ENCODE measurements around the gene PTPN12. TPM values are rescaled to one million over a fixed set of nuclear protein-coding genes. Genes with fewer than 3 reads are reported as not detected.

The PTPN12 gene
- total RNA-seq, 1 donor from 2014 or later = 19.6 TPM

GRCh38 chr7:77575187-77575586, 38.1 kb downstream of the PTPN12 start:
- intact Hi-C loops (cut with micrococcal nuclease) = no loop called here

GRCh38 chr7:77576856-77577255, 39.8 kb downstream of the PTPN12 start:
- intact Hi-C loops (cut with micrococcal nuclease) = no loop called here

- intact Hi-C loops (cut with micrococcal nuclease) = no loop called here
These were observed 42.7 kb downstream of the PTPN12 start for GRCh38 chr7:77579797-77580196.

- intact Hi-C loops (cut with micrococcal nuclease) = no loop called here
These were observed 43.8 kb downstream of the PTPN12 start for GRCh38 chr7:77580762-77581350.

- intact Hi-C loops (cut with micrococcal nuclease) = no loop called here
These were observed 50.2 kb downstream of the PTPN12 start for GRCh38 chr7:77587272-77587671.

- intact Hi-C loops (cut with micrococcal nuclease) = no loop called here
These were observed 63.9 kb downstream of the PTPN12 start for GRCh38 chr7:77600952-77601351.

DNA sequence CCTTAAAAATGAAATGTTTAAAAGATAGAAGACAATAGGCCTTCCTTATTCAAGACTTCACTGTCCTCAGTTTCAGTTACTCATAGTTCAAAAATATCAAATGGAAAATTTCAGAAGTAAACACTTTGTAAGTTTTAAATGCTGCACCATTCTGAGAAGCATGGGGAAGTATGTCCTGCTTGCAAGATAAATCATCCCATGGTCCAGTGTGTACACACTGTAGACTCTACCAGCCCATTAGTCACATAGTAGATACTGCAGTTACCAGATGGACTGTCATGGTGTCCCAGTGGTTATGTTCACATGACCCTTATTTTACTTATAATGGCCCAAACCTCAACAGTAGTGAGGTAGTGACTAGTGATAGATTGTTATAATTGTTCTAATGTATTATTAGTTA, 69.5 kb downstream of the PTPN12 start:
- intact Hi-C loops (cut with micrococcal nuclease) = no loop called here

GRCh38 chr7:77619314-77619713, 82.2 kb downstream of the PTPN12 start:
- intact Hi-C loops (cut with micrococcal nuclease) = no loop called here

- intact Hi-C loops (cut with micrococcal nuclease) = no loop called here
These were observed 89.7 kb downstream of the PTPN12 start for GRCh38 chr7:77626586-77627308.

GRCh38 chr7:77627309-77627676, 90.2 kb downstream of the PTPN12 start:
- intact Hi-C loops (cut with micrococcal nuclease) = no loop called here

- intact Hi-C loops (cut with micrococcal nuclease) = no loop called here
These were observed 92.7 kb downstream of the PTPN12 start for GRCh38 chr7:77629797-77630196.

GRCh38 chr7:77631820-77632219, 94.7 kb downstream of the PTPN12 start:
- intact Hi-C loops (cut with micrococcal nuclease) = no loop called here

DNA sequence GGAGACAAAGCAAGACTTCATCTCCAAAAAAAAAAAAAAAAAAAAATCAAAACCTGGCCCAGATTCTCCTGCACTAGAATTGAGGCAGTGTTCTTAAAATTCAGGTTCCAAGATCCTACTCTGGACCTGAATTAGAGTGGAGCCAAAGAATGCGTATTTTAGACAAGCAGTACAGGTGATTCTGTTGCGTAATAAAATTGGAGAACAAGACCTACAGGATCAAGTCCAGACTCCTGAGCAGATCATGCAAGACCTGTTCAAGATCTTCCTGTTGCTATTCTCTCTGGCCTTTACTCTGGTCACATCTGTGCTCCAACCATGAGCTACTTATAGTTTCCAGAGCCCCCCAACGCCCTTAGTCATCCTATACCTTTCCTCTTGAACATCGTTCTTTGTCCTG, 107.7 kb downstream of the PTPN12 start:
- intact Hi-C loops (cut with micrococcal nuclease) = no loop called here

- intact Hi-C loops (cut with micrococcal nuclease) = no loop called here
These were observed 111.7 kb downstream of the PTPN12 start for GRCh38 chr7:77648742-77649338.

DNA sequence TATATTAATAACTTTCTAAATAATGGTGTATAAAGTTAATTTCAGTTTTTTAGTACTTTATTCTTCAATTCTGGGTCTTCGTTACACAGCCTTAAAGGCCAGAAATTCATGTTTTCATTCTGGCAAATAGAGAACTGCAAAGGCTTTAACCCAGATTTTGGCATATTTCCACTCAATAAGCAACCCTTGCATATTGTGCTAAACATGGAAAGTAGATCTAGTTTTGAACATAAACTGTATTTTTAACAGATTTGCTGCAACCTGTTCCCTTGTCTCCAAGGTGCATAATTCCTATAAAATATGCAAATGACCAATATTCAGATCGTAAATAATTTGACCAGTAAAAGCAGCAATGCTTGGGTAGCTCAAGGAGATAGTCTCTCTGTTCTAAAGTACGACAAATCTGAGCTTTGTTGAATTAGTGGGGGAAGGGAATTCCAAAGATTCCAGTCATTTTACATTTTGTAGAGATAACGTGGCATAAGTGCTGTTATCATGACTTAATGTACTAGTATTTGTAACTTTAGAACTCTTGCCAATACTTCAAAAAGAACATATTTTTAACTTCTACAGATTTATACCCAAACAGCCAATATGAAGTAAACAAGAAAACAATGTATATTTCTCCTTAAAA, 112.7 kb downstream of the PTPN12 start:
- intact Hi-C loops (cut with micrococcal nuclease) = loop anchor here (10.0 kb wide), 1 partner anchor 575 kb away; no protein-coding TSS in a partner anchor

GRCh38 chr7:77651575-77652162, 114.6 kb downstream of the PTPN12 start:
- intact Hi-C loops (cut with micrococcal nuclease) = loop anchor here (1.0 to 10.0 kb wide), 2 partner anchors 108 to 573 kb away; no protein-coding TSS in a partner anchor

DNA sequence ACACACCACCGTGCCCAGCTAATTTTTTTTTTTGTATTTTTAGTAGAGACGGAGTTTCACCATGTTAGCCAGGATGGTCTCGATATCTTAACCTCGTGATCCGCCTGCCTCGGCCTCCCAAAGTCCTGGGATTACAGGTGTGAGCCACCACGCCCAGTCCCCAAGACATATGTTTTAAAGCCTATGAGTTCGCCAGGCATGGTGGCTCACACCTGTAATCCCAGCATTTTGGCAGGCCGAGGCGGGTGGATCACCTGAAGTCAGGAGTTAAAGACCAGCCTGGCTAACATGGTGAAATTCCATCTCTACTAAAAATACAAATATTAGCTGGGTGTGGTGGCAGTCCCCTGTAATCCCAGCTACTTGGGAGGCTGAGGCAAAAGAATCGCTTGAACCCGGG, 115.7 kb downstream of the PTPN12 start:
- intact Hi-C loops (cut with micrococcal nuclease) = loop anchor here (10.0 kb wide), 1 partner anchor 572 kb away; no protein-coding TSS in a partner anchor

DNA sequence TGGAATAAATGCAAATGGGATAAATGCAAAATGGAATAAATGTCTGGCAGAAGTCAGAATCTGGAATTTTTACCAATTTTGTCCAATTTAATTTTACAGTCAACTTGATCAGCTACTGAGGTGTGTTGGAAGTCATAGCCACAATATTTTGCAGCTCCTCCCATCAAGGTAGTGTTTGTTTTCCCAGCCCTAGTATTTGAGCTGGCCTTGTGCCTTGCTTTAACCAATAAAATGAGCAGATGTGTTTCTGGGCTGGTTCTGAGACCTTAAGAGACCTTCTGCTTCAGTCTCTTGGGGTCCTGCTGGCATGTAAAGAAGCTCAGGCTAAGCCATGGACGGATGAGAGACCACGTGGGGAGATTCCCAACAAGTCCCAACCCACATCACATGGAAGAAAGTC, 116.5 kb downstream of the PTPN12 start:
- intact Hi-C loops (cut with micrococcal nuclease) = loop anchor here (10.0 kb wide), 1 partner anchor 571 kb away; no protein-coding TSS in a partner anchor

GRCh38 chr7:77655356-77655755, 118.3 kb downstream of the PTPN12 start:
- intact Hi-C loops (cut with micrococcal nuclease) = loop anchor here (10.0 kb wide), 1 partner anchor 569 kb away; no protein-coding TSS in a partner anchor

GRCh38 chr7:77655836-77656455, 118.9 kb downstream of the PTPN12 start:
- intact Hi-C loops (cut with micrococcal nuclease) = loop anchor here (2.0 to 10.0 kb wide), 2 partner anchors 41 to 569 kb away; partner anchors contain the start of gene RSBN1L

Measured in T-helper 1 cell treated with Interleukin-12 subunit alpha and Interleukin-12 subunit beta and Interleukin-4 antibody, amounts not matched to agents 30 ng/mL and 1 ng/mL, for 36 hours (primary cell).